HCT116 (cell line): ENCODE measurements around the gene SUCLG2. TPM values are rescaled to one million over a fixed set of nuclear protein-coding genes. Genes with fewer than 3 reads are reported as not detected.

Experiments used
- ATAC-seq: fragments of 200-7000 bp; cut with Tn5 transposase; 2 replicates; pipeline ENCODE4 v1.9.1; 2020; ENCODE audit warnings: mild to moderate bottlenecking, moderate library complexity
- BruUV-seq: library from RNA; stranded (reverse); fragments of 400-500 nt; replicated peaks from 2 replicates; lab custom pipeline; 2021; lab: Mats Ljungman, UMichigan
- CTCF ChIA-PET: fragments of 300-600 bp; sonication (Branson Sonifier 250); formaldehyde crosslinking; loops from one replicate; lab custom pipeline; 2021; ENCODE audit warnings: antibody characterized with exemption; lab: Charles Lee
- POLR2A ChIA-PET: fragments of 300-600, 350-600 bp; sonication (Branson Sonifier 250); formaldehyde crosslinking; loops from one replicate; lab custom pipeline; 2021; ENCODE audit warnings: antibody characterized with exemption; lab: Charles Lee
- RAD21 ChIA-PET, 2 experiments: fragments of 300-600 bp; sonication (Branson Sonifier 250); formaldehyde crosslinking; loops; one replicate each; lab custom pipeline; 2023; ENCODE audit warnings: low total read pairs in 2 of 2; ENCODE audit not compliant: uncharacterized antibody in 2 of 2, unreplicated experiment in 2 of 2, low non-redundant PET in 1 of 2; lab: Charles Lee
- DNase-seq: peaks from one replicate; pipeline ENCODE4 v3.0.0-alpha.2; 2010; ENCODE audit warnings: low read depth, low spot score
- H2AFZ ChIP-seq: fragments of 200-600 bp; shearing (Covaris generic), sonication (generic); 2 replicates; pipeline ENCODE4 v1.6.1; 2017; ENCODE audit warnings: low read depth, mixed run types, mixed read lengths, antibody characterized with exemption, low read length; ENCODE audit not compliant: poor library complexity, severe bottlenecking
- H3K27ac ChIP-seq: 2 replicates; pipeline ENCODE4 v1.5.1; 2012; ENCODE audit warnings: low read depth, low read length
- H3K27me3 ChIP-seq: fragments of 200-600 bp; sonication (generic); 2 replicates; pipeline ENCODE4 v1.6.1; 2016; ENCODE audit warnings: mixed run types, low read length, mixed read lengths; ENCODE audit not compliant: insufficient read depth
- H3K36me3 ChIP-seq, 2 experiments: fragments of 200-500 bp in 1 of 2; fragments of 200-600 bp in 1 of 2; sonication (Bioruptor generic) in 1 of 2; sonication (generic) in 1 of 2; 2 replicates each; pipeline versions ENCODE4 v1.5.1 to v1.6.1; 2014 to 2016; ENCODE audit warnings: low read length in 2 of 2, inconsistent platforms in 1 of 2, mixed read lengths in 1 of 2, mixed run types in 1 of 2; ENCODE audit not compliant: insufficient read depth in 2 of 2, control insufficient read depth in 1 of 2
- H3K4me1 ChIP-seq, 2 experiments: fragments of 200-600 bp in 1 of 2; sonication (generic) in 1 of 2; 2 replicates each; pipeline versions ENCODE4 v1.5.1 to v1.6.1; 2012 to 2017; ENCODE audit warnings: low read length in 2 of 2, inconsistent platforms in 1 of 2, mild to moderate bottlenecking in 1 of 2, mixed read lengths in 1 of 2, mixed run types in 1 of 2, moderate library complexity in 1 of 2; ENCODE audit not compliant: insufficient read depth in 2 of 2, control insufficient read depth in 1 of 2
- H3K4me2 ChIP-seq: fragments of 200-600 bp; sonication (generic); 2 replicates; pipeline ENCODE4 v1.6.1; 2017; ENCODE audit warnings: mixed run types, low read length, mixed read lengths
- H3K4me3 ChIP-seq, 2 experiments: fragments of 200-600 bp in 1 of 2; sonication (generic) in 1 of 2; replicated peaks in 1 of 2; 2 replicates each; pipeline ENCODE4 v1.5.1; 2011 to 2016; ENCODE audit warnings: low read length in 2 of 2, control low read depth in 1 of 2, low read depth in 1 of 2, mild to moderate bottlenecking in 1 of 2, mixed read lengths in 1 of 2, mixed run types in 1 of 2
- H3K79me2 ChIP-seq: fragments of 200-600 bp; sonication (generic); 2 replicates; pipeline ENCODE4 v1.6.1; 2017; ENCODE audit warnings: mild to moderate bottlenecking, mixed run types, low read length, moderate library complexity, mixed read lengths; ENCODE audit not compliant: insufficient read depth
- H3K9ac ChIP-seq: fragments of 200-600 bp; sonication (generic); 2 replicates; pipeline ENCODE4 v1.6.1; 2016; ENCODE audit warnings: low read length, mixed read lengths
- H3K9me2 ChIP-seq: fragments of 200-600 bp; sonication (generic), shearing (Covaris generic); 2 replicates; pipeline ENCODE4 v1.6.1; 2017; ENCODE audit warnings: mixed run types, mild to moderate bottlenecking, moderate library complexity; ENCODE audit not compliant: insufficient read depth
- H3K9me3 ChIP-seq, 2 experiments: fragments of 200-500 bp in 1 of 2; fragments of 200-600 bp in 1 of 2; sonication (Bioruptor generic) in 1 of 2; sonication (generic) in 1 of 2; 2 replicates each; pipeline ENCODE4 v1.6.1; 2014 to 2017; ENCODE audit warnings: low read length in 2 of 2, mixed read lengths in 2 of 2, inconsistent platforms in 1 of 2, low read depth in 1 of 2, mild to moderate bottlenecking in 1 of 2, mixed run types in 1 of 2, moderate library complexity in 1 of 2; ENCODE audit not compliant: control insufficient read depth in 1 of 2, insufficient read depth in 1 of 2
- H4K20me1 ChIP-seq: fragments of 200-600 bp; sonication (generic), shearing (Covaris generic); 2 replicates; pipeline ENCODE4 v1.6.1; 2017; ENCODE audit warnings: mixed run types, mild to moderate bottlenecking, moderate library complexity; ENCODE audit not compliant: insufficient read depth
- CBX3 ChIP-seq: IDR thresholded peaks from 2 replicates; pipeline ENCODE4 v1.6.1; 2012; ENCODE audit warnings: low read depth
- CEBPB ChIP-seq: IDR thresholded peaks from 2 replicates; pipeline ENCODE4 v1.6.1; 2012; ENCODE audit warnings: low read depth
- EZH2 ChIP-seq: fragments of 200-600 bp; sonication (generic); IDR thresholded peaks from 2 replicates; pipeline ENCODE4 v1.6.1; 2017; ENCODE audit warnings: antibody characterized with exemption, mixed run types
- FOSL1 ChIP-seq: IDR thresholded peaks from 2 replicates; pipeline ENCODE4 v1.6.1; 2012; ENCODE audit warnings: low read depth
- JUND ChIP-seq: IDR thresholded peaks from 2 replicates; pipeline ENCODE4 v1.6.1; 2012
- POLR2AphosphoS5 ChIP-seq: IDR thresholded peaks from 2 replicates; pipeline ENCODE4 v1.6.1; 2011; ENCODE audit warnings: mild to moderate bottlenecking, low read depth, low read length, moderate library complexity
- RAD21 ChIP-seq: IDR thresholded peaks from 2 replicates; pipeline ENCODE4 v1.6.1; 2012; ENCODE audit warnings: low read depth, mild to moderate bottlenecking
- SIN3A ChIP-seq: IDR thresholded peaks from 2 replicates; pipeline ENCODE4 v1.6.1; 2012; ENCODE audit warnings: low read depth
- ZFX ChIP-seq: fragments of 450-650 bp; IDR thresholded peaks from 2 replicates; pipeline ENCODE4 v1.6.1; 2017
- ZNF274 ChIP-seq: fragments of 200-500 bp; sonication (Bioruptor generic); IDR thresholded peaks from 2 replicates; pipeline ENCODE4 v1.6.1; 2014; ENCODE audit warnings: mild to moderate bottlenecking, low read depth, low read length, inconsistent platforms
- intact Hi-C: fragments of 100-400 bp; cut with micrococcal nuclease; formaldehyde crosslinking; loops from 2 replicates; pipeline ENCODE4 v1.10.0; 2022
- total RNA-seq: library from RNA; stranded (reverse); gene quantifications from one replicate; pipeline ENCODE4 v1.2.1, GENCODE V29; 2021; ENCODE audit not compliant: unreplicated experiment
- TF ChIP-seq, protein P1 (sequence below), 3 experiments: fragments of 200-600 bp in 1 of 3; sonication (generic) in 1 of 3; IDR thresholded peaks in 2 of 3; conservative IDR thresholded peaks in 1 of 3; 2 replicates each; pipeline ENCODE4 v1.5.1; 2012 to 2017; ENCODE audit warnings: low read depth in 2 of 3, low read length in 2 of 3, antibody characterized with exemption in 1 of 3, borderline replicate concordance in 1 of 3, control low read depth in 1 of 3, mild to moderate bottlenecking in 1 of 3, mixed read lengths in 1 of 3, mixed run types in 1 of 3, moderate library complexity in 1 of 3; ENCODE audit not compliant: insufficient read depth in 1 of 3
- TF ChIP-seq, protein P2 (sequence below): IDR thresholded peaks from 2 replicates; pipeline ENCODE4 v1.6.1; 2012

SUCLG2 gene
- total RNA-seq, 1 experiment from 2014 or later: 49.2 TPM

DNA sequence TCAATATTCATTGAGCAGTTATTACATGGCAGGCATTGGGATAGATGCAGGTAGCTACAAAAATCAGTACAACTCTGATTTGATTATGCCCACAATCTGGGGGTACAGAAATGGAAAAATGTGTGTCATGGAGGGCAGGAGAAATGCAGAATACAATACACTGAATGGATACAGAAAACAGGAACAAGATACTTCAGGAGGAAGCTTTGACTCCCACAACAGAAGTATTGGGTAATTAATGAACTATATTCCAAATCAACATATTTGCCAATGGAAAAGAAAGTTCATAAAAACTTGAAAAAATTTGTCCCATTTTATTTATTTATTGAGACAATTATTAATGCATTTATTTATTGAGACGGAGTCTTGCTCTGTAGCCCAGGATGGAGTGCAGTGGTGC is 207.0 kb downstream of the SUCLG2 start:
- Histone ChIP-seq H3K4me3 (no peak overlapping the region), H3K79me2 (no peaks in the 10 kb centered on the region), H3K27ac (no peak overlapping the region), H3K4me2 (no peak overlapping the region), H3K9ac (no peak overlapping the region), H3K36me3 (no peaks in the 10 kb centered on the region), H4K20me1 (no peaks in the 10 kb centered on the region), H3K9me3 (no peaks in the 10 kb centered on the region), H2AFZ (no peak overlapping the region), H3K4me1 (no peaks in the 10 kb centered on the region), H3K27me3 (no peaks in the 10 kb centered on the region), H3K9me2 (no peaks in the 10 kb centered on the region)
- intact Hi-C loops: no loop called here
- BruUV-seq: no TSS peak
- no peak for TF ChIP-seq CBX3
- no peak for TF ChIP-seq CEBPB
- TF ChIP-seq FOSL1: no peak
- no peak for TF ChIP-seq SIN3A
- no peak for TF ChIP-seq JUND
- no peak for TF ChIP-seq ZFX
- TF ChIP-seq, protein P1, sequence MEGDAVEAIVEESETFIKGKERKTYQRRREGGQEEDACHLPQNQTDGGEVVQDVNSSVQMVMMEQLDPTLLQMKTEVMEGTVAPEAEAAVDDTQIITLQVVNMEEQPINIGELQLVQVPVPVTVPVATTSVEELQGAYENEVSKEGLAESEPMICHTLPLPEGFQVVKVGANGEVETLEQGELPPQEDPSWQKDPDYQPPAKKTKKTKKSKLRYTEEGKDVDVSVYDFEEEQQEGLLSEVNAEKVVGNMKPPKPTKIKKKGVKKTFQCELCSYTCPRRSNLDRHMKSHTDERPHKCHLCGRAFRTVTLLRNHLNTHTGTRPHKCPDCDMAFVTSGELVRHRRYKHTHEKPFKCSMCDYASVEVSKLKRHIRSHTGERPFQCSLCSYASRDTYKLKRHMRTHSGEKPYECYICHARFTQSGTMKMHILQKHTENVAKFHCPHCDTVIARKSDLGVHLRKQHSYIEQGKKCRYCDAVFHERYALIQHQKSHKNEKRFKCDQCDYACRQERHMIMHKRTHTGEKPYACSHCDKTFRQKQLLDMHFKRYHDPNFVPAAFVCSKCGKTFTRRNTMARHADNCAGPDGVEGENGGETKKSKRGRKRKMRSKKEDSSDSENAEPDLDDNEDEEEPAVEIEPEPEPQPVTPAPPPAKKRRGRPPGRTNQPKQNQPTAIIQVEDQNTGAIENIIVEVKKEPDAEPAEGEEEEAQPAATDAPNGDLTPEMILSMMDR (IDR thresholded peaks at IDR 0.05 in 2 of 3, conservative IDR thresholded peaks at IDR 0.05 in 1 of 3; ENCODE audit: borderline replicate concordance in 1 of 3, insufficient read depth in 1 of 3, low read depth in 2 of 3, low read length in 2 of 3): no peak
- TF ChIP-seq, protein P2, sequence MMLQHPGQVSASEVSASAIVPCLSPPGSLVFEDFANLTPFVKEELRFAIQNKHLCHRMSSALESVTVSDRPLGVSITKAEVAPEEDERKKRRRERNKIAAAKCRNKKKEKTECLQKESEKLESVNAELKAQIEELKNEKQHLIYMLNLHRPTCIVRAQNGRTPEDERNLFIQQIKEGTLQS: no peak
- no peak for TF ChIP-seq EZH2
- TF ChIP-seq ZNF274: no peak
- ChIA-PET CTCF (no interaction called here), RAD21 (no interaction called here), POLR2A (no interaction called here)
- no peak for DNase-seq
- no peak for ATAC-seq

DNA sequence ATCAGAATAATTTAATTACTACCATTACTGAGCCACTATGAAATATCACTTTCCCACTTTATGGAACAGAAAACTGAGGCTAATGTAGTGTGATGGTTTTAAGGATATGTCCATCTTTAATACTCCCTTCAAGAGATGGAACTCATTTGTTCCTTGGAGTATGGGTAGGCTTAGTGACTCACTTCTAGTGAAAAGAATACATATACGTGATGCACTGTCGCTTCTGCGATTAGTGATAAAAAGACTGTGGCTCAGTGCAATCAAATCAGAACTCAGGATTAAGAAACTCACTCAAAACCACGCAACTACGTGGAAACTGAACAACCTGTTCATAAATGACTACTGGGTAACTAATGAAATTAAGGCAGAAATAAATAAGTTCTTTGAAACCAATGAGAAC is 216.6 kb downstream of the SUCLG2 start:
- ChIA-PET RAD21 (no interaction called here), CTCF (no interaction called here), POLR2A (no interaction called here)
- no peak for TF ChIP-seq POLR2AphosphoS5
- TF ChIP-seq SIN3A: no peak
- no peak for TF ChIP-seq RAD21
- TF ChIP-seq CEBPB: no peak
- TF ChIP-seq, protein P1 (IDR thresholded peaks at IDR 0.05 in 2 of 3, conservative IDR thresholded peaks at IDR 0.05 in 1 of 3; ENCODE audit: borderline replicate concordance in 1 of 3, insufficient read depth in 1 of 3, low read depth in 2 of 3, low read length in 2 of 3): no peak
- H3K9ac ChIP-seq: no peak overlapping the region
- H4K20me1 ChIP-seq: no peaks in the 10 kb centered on the region
- no peaks in the 10 kb centered on the region for H3K4me1 ChIP-seq
- no peaks in the 10 kb centered on the region for H3K36me3 ChIP-seq
- no TSS peak for BruUV-seq
- H3K4me2 ChIP-seq: no peak overlapping the region
- no peak overlapping the region for H3K4me3 ChIP-seq
- no peak for DNase-seq
- H3K27me3 ChIP-seq: no peaks in the 10 kb centered on the region
- intact Hi-C loops: no loop called here
- H3K27ac ChIP-seq: no peak overlapping the region
- H3K79me2 ChIP-seq: no peaks in the 10 kb centered on the region
- no peaks in the 10 kb centered on the region for H3K9me3 ChIP-seq
- no peaks in the 10 kb centered on the region for H3K9me2 ChIP-seq
- ATAC-seq: no peak
- no peak overlapping the region for H2AFZ ChIP-seq
